Esophagus (tissue), 2 donors: ENCODE results near the gene TMEM219. TPM values are rescaled to one million over a fixed set of nuclear protein-coding genes. Genes with fewer than 3 reads are reported as not detected.

Experiments
- H3K27ac ChIP-seq, 2 donors: one replicate each; pipeline ENCODE4 v1.5.1; 2013; ENCODE audit warnings: low read depth in 2 of 2, mild to moderate bottlenecking in 2 of 2, inconsistent platforms in 1 of 2, low read length in 1 of 2, moderate library complexity in 1 of 2
- H3K27me3 ChIP-seq, 2 donors: one replicate each; pipeline ENCODE4 v1.6.1; 2013; ENCODE audit warnings: low read length in 2 of 2, control low read depth in 1 of 2, mild to moderate bottlenecking in 1 of 2; ENCODE audit not compliant: insufficient read depth in 2 of 2, control insufficient read depth in 1 of 2
- H3K36me3 ChIP-seq, 2 donors: one replicate each; pipeline ENCODE4 v1.6.1; 2013; ENCODE audit warnings: low read length in 1 of 2; ENCODE audit not compliant: control insufficient read depth in 2 of 2, insufficient read depth in 2 of 2
- H3K4me1 ChIP-seq, 2 donors: one replicate each; pipeline ENCODE4 v1.6.1; 2013; ENCODE audit warnings: low read length in 1 of 2; ENCODE audit not compliant: control insufficient read depth in 2 of 2, insufficient read depth in 2 of 2
- H3K4me3 ChIP-seq, 2 donors: one replicate each; pipeline ENCODE4 v1.5.1; 2013; ENCODE audit warnings: low read length in 2 of 2, mild to moderate bottlenecking in 2 of 2, low read depth in 1 of 2, moderate library complexity in 1 of 2
- H3K9me3 ChIP-seq, 2 donors: one replicate each; pipeline ENCODE4 v1.6.1; 2013; ENCODE audit warnings: mild to moderate bottlenecking in 2 of 2, low read depth in 1 of 2, low read length in 1 of 2, moderate library complexity in 1 of 2; ENCODE audit not compliant: control insufficient read depth in 2 of 2, insufficient read depth in 1 of 2
- WGBS, 2 donors: extraction: QIAGEN DNeasy Blood & Tissue Kit; methylation state at CpG; one replicate each; pipeline ENCODE4 v1.1.7; 2013; 5-methylcytosine and 5-hydroxymethylcytosine counted together
- polyA plus RNA-seq, 2 donors: library from polyadenylated mRNA; stranded (reverse); fragments of 200-250 nt; gene quantifications; one replicate each; pipeline ENCODE4 v1.2.3, GENCODE V29; 2013
- donor health status: healthy with polysubstance abuse.
- donor health status: Bipolar disorder and iron deficiency.

TMEM219 gene
- polyA plus RNA-seq, 2 donors: 61.1 to 83.4 TPM

DNA sequence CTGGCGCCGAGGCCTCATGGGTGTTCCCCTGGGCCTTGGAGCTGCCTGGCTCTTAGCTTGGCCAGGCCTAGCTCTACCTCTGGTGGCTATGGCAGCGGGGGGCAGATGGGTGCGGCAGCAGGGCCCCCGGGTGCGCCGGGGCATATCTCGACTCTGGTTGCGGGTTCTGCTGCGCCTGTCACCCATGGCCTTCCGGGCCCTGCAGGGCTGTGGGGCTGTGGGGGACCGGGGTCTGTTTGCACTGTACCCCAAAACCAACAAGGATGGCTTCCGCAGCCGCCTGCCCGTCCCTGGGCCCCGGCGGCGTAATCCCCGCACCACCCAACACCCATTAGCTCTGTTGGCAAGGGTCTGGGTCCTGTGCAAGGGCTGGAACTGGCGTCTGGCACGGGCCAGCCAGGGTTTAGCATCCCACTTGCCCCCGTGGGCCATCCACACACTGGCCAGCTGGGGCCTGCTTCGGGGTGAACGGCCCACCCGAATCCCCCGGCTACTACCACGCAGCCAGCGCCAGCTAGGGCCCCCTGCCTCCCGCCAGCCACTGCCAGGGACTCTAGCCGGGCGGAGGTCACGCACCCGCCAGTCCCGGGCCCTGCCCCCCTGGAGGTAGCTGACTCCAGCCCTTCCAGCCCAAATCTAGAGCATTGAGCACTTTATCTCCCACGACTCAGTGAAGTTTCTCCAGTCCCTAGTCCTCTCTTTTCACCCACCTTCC is 25.6 kb downstream of the TMEM219 start:
- 94% methylated on average over 30 to 35 of the region's 35 CpGs for WGBS, 2 donors
- no peak overlapping the region for H3K4me3 ChIP-seq
- no peaks in the 10 kb centered on the region for H3K4me1 ChIP-seq
- no peaks in the 10 kb centered on the region for H3K9me3 ChIP-seq
- H3K36me3 ChIP-seq: peaks cover 30 to 71% of the 10 kb centered on the region in 2 donors
- H3K27me3 ChIP-seq: no peaks in the 10 kb centered on the region
- no peak overlapping the region for H3K27ac ChIP-seq

DNA sequence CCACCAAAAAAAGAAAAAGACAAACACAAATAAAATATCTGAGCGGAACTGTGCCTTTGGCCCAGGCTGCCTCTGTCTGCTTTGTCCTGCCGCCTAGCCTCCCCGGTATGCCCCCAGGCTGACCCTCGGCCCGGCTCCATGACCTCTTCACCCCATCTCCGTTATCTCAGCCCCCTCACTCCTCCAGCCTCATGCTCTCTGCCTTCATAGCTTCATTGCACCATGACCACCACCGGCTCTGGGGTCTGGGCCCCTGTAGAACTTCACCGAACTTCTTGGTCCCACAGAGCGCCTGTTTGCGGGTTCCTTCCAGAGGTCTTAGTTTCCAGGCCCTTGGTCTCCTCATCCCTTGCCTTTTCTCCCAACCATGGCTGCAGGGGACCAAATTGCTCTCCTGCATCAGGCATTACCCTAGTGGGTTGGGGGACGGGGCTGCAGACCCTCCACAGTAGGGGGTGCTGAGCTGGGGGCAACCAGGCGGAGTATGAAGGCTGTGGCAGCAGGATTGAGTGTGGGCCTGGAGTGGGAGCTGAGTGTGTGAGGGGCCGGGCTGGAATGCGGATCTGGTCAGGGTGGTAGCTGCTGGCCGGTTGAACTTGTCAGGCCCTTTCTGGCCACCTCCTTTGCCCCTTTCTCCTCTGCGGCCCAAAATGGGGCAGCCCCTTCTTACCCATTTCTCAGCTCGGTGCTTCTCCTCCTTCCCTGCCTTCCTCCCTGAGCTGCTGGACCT is 26.6 kb downstream of the TMEM219 start:
- Histone ChIP-seq H3K4me3 (no peak overlapping the region), H3K27ac (no peak overlapping the region), H3K36me3 (peaks cover 29 to 69% of the 10 kb centered on the region in 2 donors), H3K9me3 (no peaks in the 10 kb centered on the region), H3K4me1 (peaks cover under 1 to 2% of the 10 kb centered on the region in 2 donors), H3K27me3 (no peaks in the 10 kb centered on the region)
- WGBS, 2 donors: 84 to 85% methylated on average over 17 of the region's 17 CpGs

DNA sequence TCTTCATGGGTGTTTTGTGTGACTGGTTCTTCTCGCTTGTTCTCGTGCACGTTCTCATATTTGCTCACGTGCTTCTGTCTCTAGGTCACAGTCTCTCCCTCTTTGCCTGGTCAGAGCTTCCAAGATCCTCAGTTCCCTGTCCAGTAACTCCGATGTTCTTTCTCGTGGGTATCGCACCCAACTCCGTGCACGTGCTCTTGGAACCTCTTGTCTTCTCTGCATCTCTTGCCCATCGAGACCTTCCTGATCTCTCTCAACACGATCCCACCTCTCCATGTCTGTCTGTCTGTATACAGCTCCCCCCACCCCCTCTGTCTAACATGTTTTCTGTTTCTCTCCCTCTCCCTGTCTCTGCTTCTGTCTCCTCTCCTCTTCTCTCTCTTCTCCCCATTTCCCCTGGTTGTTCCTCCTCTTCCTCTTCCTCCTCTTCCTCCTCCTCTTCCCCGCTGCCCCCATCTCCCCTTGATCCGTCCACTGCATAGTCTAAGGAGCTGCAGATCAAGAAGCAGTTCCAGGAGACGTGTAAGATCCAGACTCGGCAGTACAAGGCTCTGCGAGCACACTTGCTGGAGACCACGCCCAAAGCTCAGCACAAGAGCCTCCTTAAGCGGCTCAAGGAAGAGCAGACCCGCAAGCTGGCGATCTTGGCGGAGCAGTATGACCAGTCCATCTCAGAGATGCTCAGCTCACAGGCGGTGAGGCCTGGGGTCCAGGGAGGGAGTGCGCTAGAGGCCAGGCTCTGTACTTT is 27.4 kb downstream of the TMEM219 start:
- Histone ChIP-seq H3K4me1 (peaks cover 2 to 3% of the 10 kb centered on the region in 2 donors), H3K27me3 (no peaks in the 10 kb centered on the region), H3K36me3 (peaks cover 29 to 63% of the 10 kb centered on the region in 2 donors), H3K27ac (no peak overlapping the region), H3K9me3 (no peaks in the 10 kb centered on the region), H3K4me3 (no peak overlapping the region)
- WGBS, 2 donors: 83 to 85% methylated on average over 23 of the region's 23 CpGs

DNA sequence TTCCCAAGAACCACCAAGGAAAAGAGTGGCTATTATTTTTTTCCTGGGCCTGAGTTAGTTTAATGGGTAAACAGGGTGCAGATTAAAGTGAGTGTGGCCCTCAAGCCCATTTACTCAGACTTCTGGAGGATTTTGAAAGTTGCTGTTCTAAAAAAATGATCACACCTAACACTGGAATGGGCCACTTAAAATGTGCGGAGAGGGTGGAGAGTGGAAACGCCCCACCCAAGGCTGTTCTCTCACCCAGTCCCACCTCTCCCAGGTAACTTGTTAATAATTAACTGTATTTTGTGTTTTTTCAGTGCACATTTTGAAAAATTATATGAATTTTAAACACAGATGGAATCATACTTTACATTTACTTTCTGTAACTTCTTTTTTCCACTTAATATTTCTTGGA is 28.2 kb downstream of the TMEM219 start:
- Histone ChIP-seq H3K9me3 (no peaks in the 10 kb centered on the region), H3K4me3 (no peak overlapping the region), H3K36me3 (peaks cover 28 to 57% of the 10 kb centered on the region in 2 donors), H3K27me3 (no peaks in the 10 kb centered on the region), H3K27ac (no peak overlapping the region), H3K4me1 (peaks cover 2 to 8% of the 10 kb centered on the region in 2 donors)
- WGBS, 2 donors: 74 to 86% methylated on average over 2 of the region's 2 CpGs

DNA sequence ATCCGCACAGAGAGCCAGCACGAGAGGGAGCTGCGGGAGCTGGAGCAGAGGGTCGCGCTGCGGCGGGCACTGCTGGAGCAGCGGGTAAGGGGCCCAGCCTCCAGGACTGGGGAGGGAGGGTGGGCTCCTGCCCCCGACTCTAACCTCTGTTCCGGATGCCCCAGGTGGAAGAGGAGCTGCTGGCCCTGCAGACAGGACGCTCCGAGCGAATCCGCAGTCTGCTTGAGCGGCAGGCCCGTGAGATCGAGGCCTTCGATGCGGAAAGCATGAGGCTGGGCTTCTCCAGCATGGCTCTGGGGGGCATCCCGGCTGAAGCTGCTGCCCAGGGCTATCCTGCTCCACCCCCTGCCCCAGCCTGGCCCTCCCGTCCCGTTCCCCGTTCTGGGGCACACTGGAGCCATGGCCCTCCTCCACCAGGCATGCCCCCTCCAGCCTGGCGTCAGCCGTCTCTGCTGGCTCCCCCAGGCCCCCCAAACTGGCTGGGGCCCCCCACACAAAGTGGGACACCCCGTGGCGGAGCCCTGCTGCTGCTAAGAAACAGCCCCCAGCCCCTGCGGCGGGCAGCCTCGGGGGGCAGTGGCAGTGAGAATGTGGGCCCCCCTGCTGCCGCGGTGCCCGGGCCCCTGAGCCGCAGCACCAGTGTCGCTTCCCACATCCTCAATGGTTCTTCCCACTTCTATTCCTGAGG is 29.1 kb downstream of the TMEM219 start:
- no peak overlapping the region for H3K27ac ChIP-seq
- H3K4me3 ChIP-seq: no peak overlapping the region
- no peaks in the 10 kb centered on the region for H3K27me3 ChIP-seq
- WGBS, 2 donors: 92 to 93% methylated on average over 20 to 35 of the region's 35 CpGs
- H3K9me3 ChIP-seq: no peaks in the 10 kb centered on the region
- peaks cover 18 to 47% of the 10 kb centered on the region in 2 donors for H3K36me3 ChIP-seq
- H3K4me1 ChIP-seq: peaks cover 2 to 8% of the 10 kb centered on the region in 2 donors

DNA sequence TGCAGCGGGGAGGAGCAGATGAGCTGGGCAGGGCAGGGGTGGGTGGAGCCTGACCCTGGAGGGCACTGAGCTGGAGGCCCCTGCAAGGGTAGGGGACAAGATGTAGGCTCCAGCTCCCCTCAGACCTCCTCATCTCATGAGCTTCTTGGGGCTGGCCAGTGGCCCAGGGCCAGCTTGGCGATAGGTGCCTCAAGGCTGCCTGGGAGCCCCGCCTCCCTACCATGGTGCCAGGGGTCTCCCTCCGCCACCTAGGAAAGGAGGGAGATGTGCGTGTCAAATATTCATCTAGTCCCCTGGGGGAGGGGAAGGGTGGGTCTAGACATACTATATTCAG is 29.7 kb downstream of the TMEM219 start:
- Histone ChIP-seq H3K27ac (no peak overlapping the region), H3K4me3 (no peak overlapping the region), H3K36me3 (peaks cover 14 to 42% of the 10 kb centered on the region in 2 donors), H3K27me3 (no peaks in the 10 kb centered on the region), H3K9me3 (no peaks in the 10 kb centered on the region), H3K4me1 (peaks cover 4 to 8% of the 10 kb centered on the region in 2 donors)
- 80 to 82% methylated on average over 5 of the region's 5 CpGs for WGBS, 2 donors

DNA sequence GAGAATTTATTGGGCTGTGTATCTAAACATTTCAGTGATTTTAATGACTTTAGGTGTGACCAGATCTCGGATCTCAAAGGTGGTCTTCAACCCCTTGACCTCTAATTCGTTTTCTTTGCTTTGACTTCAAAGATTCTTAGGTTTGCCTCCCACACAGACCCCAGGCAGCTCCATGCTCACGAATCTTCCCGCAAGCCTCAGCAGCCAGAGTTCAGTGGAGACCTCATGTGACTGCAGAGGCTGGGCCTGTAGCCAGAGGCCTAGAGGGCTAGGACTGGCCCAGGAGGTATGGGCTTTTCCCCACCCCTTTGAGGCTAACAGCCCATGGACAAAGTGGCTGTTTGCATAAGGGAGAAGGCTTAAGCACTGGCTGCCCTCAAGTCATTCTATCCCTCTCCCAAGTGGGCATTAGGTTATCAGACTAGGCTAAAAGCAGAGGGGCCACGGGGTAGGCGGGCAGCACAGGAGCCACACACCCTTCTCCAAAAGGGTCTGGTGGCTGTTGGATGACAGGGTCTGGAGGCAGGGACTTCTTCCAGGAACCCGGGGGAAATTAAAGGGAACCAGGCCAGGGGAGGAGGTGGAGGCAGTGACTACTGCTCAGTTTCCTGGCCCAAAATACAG is 30.6 kb downstream of the TMEM219 start:
- WGBS, 2 donors: 55 to 66% methylated on average over 7 of the region's 7 CpGs
- H3K27ac ChIP-seq: no peak overlapping the region
- H3K4me1 ChIP-seq: peaks cover 8% of the 10 kb centered on the region in 2 donors
- H3K9me3 ChIP-seq: no peaks in the 10 kb centered on the region
- H3K36me3 ChIP-seq: peaks cover 12 to 37% of the 10 kb centered on the region in 2 donors
- H3K4me3 ChIP-seq: no peak overlapping the region
- H3K27me3 ChIP-seq: no peaks in the 10 kb centered on the region

DNA sequence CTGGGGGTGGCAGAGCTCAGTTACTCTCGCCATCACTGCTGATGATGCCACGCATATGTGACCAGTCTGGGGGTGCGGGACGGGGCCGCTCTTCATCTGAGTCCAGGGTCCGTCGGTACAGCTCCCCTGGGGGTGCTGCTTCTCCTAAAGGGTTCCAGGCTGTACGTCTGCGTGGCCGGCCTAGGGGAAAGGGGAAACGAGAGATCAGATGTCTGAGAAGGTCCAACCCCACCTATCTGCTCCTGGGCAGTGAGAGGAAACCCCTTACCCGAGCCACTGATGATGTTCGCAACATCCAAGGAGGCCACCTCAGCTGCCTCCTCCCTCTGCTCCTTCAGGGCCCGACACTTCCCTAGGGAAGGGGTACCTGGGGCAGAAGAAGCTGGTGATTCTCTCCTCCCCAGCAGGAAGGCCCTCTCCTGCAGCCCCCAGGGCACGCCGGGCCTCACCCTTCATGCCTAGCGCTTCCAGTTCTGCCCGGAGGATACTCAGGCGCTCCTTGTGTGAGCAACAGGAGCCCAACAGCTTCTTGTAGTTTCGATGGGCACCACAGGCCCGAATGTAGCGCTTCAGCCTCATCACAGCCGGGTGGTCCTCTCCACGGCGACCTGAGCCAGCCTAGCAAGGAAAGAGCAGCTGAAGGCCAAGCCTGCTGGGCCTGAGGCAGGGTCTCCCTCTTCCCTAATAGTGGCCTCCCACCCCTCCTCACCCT is 31.5 kb downstream of the TMEM219 start:
- WGBS, 2 donors: 88 to 93% methylated on average over 23 to 25 of the region's 25 CpGs
- Histone ChIP-seq H3K4me1 (peaks cover 8% of the 10 kb centered on the region in 2 donors), H3K4me3 (no peak overlapping the region), H3K27me3 (no peaks in the 10 kb centered on the region), H3K27ac (no peak overlapping the region), H3K9me3 (no peaks in the 10 kb centered on the region), H3K36me3 (peaks cover 12 to 32% of the 10 kb centered on the region in 2 donors)
